Common myeloid progenitor, CD34-positive (primary cell): Measurements from ENCODE around the gene EPB41L2.

Experiments
- CTCF ChIA-PET: fragments of 350-600 bp; sonication (Branson Sonifier 250); formaldehyde crosslinking; loops from one replicate; lab custom pipeline; 2021; ENCODE audit warnings: antibody characterized with exemption; lab: Charles Lee
- POLR2A ChIA-PET: fragments of 350-600 bp; sonication (Branson Sonifier 250); formaldehyde crosslinking; loops from one replicate; lab custom pipeline; 2021; ENCODE audit warnings: antibody characterized with exemption; lab: Charles Lee
- DNase-seq, 3 donors: peaks; one replicate each; pipeline versions ENCODE4 v3.0.0 to v3.0.0-alpha.2; 2013
- H3K27ac ChIP-seq, 2 experiments: 1 replicate in 1 of 2; 2 replicates in 1 of 2; pipeline ENCODE4 v1.7.0; 2013; ENCODE audit warnings: inconsistent platforms in 2 of 2, low read length in 2 of 2, mild to moderate bottlenecking in 2 of 2, low read depth in 1 of 2, moderate library complexity in 1 of 2; ENCODE audit not compliant: severe bottlenecking in 2 of 2, insufficient read depth in 1 of 2, poor library complexity in 1 of 2
- H3K27me3 ChIP-seq, 5 experiments: replicated peaks in 2 of 5; 1 replicate in 3 of 5; 2 replicates in 2 of 5; pipeline versions ENCODE4 v1.6.1 to v1.7.0; 2013; ENCODE audit warnings: low read length in 4 of 5, mild to moderate bottlenecking in 2 of 5, moderate library complexity in 2 of 5, inconsistent platforms in 1 of 5; ENCODE audit not compliant: insufficient read depth in 5 of 5, control insufficient read depth in 4 of 5
- H3K36me3 ChIP-seq, 4 experiments: 1 replicate in 2 of 4; 2 replicates in 2 of 4; pipeline versions ENCODE4 v1.6.1 to v1.7.0; 2013; ENCODE audit warnings: low read length in 3 of 4, control low read depth in 1 of 4, mild to moderate bottlenecking in 1 of 4; ENCODE audit not compliant: control insufficient read depth in 4 of 4, insufficient read depth in 4 of 4
- H3K4me1 ChIP-seq, 4 experiments: 1 replicate in 3 of 4; 2 replicates in 1 of 4; pipeline versions ENCODE4 v1.6.1 to v1.7.1; 2013; ENCODE audit warnings: low read length in 3 of 4, mild to moderate bottlenecking in 3 of 4, control low read depth in 1 of 4, inconsistent platforms in 1 of 4, moderate library complexity in 1 of 4; ENCODE audit not compliant: control insufficient read depth in 4 of 4, insufficient read depth in 4 of 4; ENCODE audit errors: control extremely low read depth in 1 of 4
- H3K4me3 ChIP-seq, 7 experiments: 1 replicate in 4 of 7; 2 replicates in 3 of 7; pipeline versions ENCODE4 v1.5.1 to v1.7.0; 2013; ENCODE audit warnings: mild to moderate bottlenecking in 7 of 7, low read length in 6 of 7, moderate library complexity in 6 of 7, inconsistent platforms in 2 of 7, low read depth in 2 of 7, control low read depth in 1 of 7; ENCODE audit not compliant: insufficient read depth in 4 of 7, control insufficient read depth in 1 of 7; ENCODE audit errors: extremely low read depth in 1 of 7
- H3K9me3 ChIP-seq, 5 experiments: 1 replicate in 4 of 5; 2 replicates in 1 of 5; pipeline versions ENCODE4 v1.6.1 to v1.7.1; 2013; ENCODE audit warnings: low read length in 4 of 5, mild to moderate bottlenecking in 2 of 5, inconsistent platforms in 1 of 5, low read depth in 1 of 5, moderate library complexity in 1 of 5; ENCODE audit not compliant: control insufficient read depth in 4 of 5, insufficient read depth in 2 of 5; ENCODE audit errors: control extremely low read depth in 1 of 5
- WGBS: methylation state at CpG from one replicate; pipeline ENCODE4 v1.1.5; 2013; ENCODE audit not compliant: insufficient coverage; 5-methylcytosine and 5-hydroxymethylcytosine counted together

Gene EPB41L2

GRCh38 chr6:130889423-130889822, 173.6 kb downstream of the EPB41L2 start:
- ChIA-PET POLR2A (no interaction called here), CTCF (interaction anchor here (1.5 kb wide), 1 partner anchor 739 kb away, joined by 3 read pairs; no protein-coding TSS in a partner anchor)
- Histone ChIP-seq H3K27ac (no peak overlapping the region), H3K9me3 (no peaks in the 10 kb centered on the region), H3K27me3 (no peaks in the 10 kb centered on the region), H3K4me1 (no peaks in the 10 kb centered on the region), H3K36me3 (peaks cover 0 to 8% (median 2%) of the 10 kb centered on the region in 4 experiments), H3K4me3 (no peak overlapping the region)
- WGBS = no CpG with 5 or more reads among the region's 2 CpGs
- no peak for DNase-seq

GRCh38 chr6:130888246-130888645, 174.8 kb downstream of the EPB41L2 start:
- no peak for DNase-seq
- CTCF ChIA-PET = interaction anchor here (1.3 to 2.2 kb wide), 3 partner anchors 280 to 740 kb away, joined by 3 to 7 read pairs (median 4); no protein-coding TSS in a partner anchor
- POLR2A ChIA-PET = no interaction called here
- Histone ChIP-seq H3K36me3 (peaks cover 0 to 5% (median 1%) of the 10 kb centered on the region in 4 experiments), H3K4me3 (no peak overlapping the region), H3K4me1 (no peaks in the 10 kb centered on the region), H3K9me3 (no peaks in the 10 kb centered on the region), H3K27me3 (no peaks in the 10 kb centered on the region), H3K27ac (no peak overlapping the region)
- WGBS = no CpG with 5 or more reads among the region's 2 CpGs

- 94% methylated on average over 2 of the region's 2 CpGs for WGBS
- H3K9me3 ChIP-seq = no peaks in the 10 kb centered on the region
- POLR2A ChIA-PET = interaction anchor here (0.7 kb wide), 1 partner anchor 26 kb away, joined by 3 read pairs; no protein-coding TSS in a partner anchor
- peaks cover 0 to 5% (median 1%) of the 10 kb centered on the region in 4 experiments for H3K36me3 ChIP-seq
- no peaks in the 10 kb centered on the region for H3K4me1 ChIP-seq
- DNase-seq = no peak
- no peaks in the 10 kb centered on the region for H3K27me3 ChIP-seq
- CTCF ChIA-PET = interaction anchor here (0.7 to 3.1 kb wide), 9 partner anchors 9 to 742 kb away, joined by 3 to 15 read pairs (median 3); partner anchors contain the start of gene MED23
- no peak overlapping the region for H3K27ac ChIP-seq
- H3K4me3 ChIP-seq = no peak overlapping the region
Measured at GRCh38 chr6:130886966-130887365, 176.1 kb downstream of the EPB41L2 start.

GRCh38 chr6:130885392-130886192, 177.5 kb downstream of the EPB41L2 start:
- peak; percentile 79 to 93 (median 86) for DNase-seq
- no CpG with 5 or more reads among the region's 4 CpGs for WGBS
- H3K9me3 ChIP-seq = no peaks in the 10 kb centered on the region
- peaks cover 0 to 5% (median 0%) of the 10 kb centered on the region in 4 experiments for H3K36me3 ChIP-seq
- H3K27me3 ChIP-seq = no peaks in the 10 kb centered on the region
- no peaks in the 10 kb centered on the region for H3K4me1 ChIP-seq
- no peak overlapping the region for H3K4me3 ChIP-seq
- CTCF ChIA-PET = interaction anchor here (0.7 to 3.3 kb wide), 37 partner anchors 8 to 1173 kb away, joined by 3 to 29 read pairs (median 5); partner anchors contain the start of gene MED23
- POLR2A ChIA-PET = interaction anchor here (0.7 kb wide), 1 partner anchor 231 kb away, joined by 3 read pairs; no protein-coding TSS in a partner anchor
- H3K27ac ChIP-seq = no peak overlapping the region

- no peak overlapping the region for H3K4me3 ChIP-seq
- no peaks in the 10 kb centered on the region for H3K4me1 ChIP-seq
- POLR2A ChIA-PET = no interaction called here
- H3K9me3 ChIP-seq = no peaks in the 10 kb centered on the region
- 100% methylated on average over 1 of the region's 4 CpGs for WGBS
- H3K27ac ChIP-seq = no peak overlapping the region
- no peaks in the 10 kb centered on the region for H3K36me3 ChIP-seq
- CTCF ChIA-PET = interaction anchor here (0.8 to 1.9 kb wide), 7 partner anchors 8 to 652 kb away, joined by 3 to 9 read pairs (median 3); no protein-coding TSS in a partner anchor
- DNase-seq = peak; percentile 3 to 49 (median 35)
- no peaks in the 10 kb centered on the region for H3K27me3 ChIP-seq
Measured at GRCh38 chr6:130882370-130882769, 180.7 kb downstream of the EPB41L2 start.

- POLR2A ChIA-PET = no interaction called here
- WGBS = 94% methylated on average over 4 of the region's 6 CpGs
- CTCF ChIA-PET = no interaction called here
Measured at GRCh38 chr6:130879826-130880225, 183.2 kb downstream of the EPB41L2 start.

GRCh38 chr6:130873746-130874145, 189.3 kb downstream of the EPB41L2 start:
- Histone ChIP-seq H3K4me1 (no peaks in the 10 kb centered on the region), H3K27ac (no peak overlapping the region), H3K9me3 (no peaks in the 10 kb centered on the region), H3K27me3 (no peaks in the 10 kb centered on the region), H3K36me3 (peaks cover 0 to 2% (median 0%) of the 10 kb centered on the region in 4 experiments), H3K4me3 (no peak overlapping the region)
- no peak for DNase-seq
- WGBS = 100% methylated on average over 3 of the region's 5 CpGs
- CTCF ChIA-PET = interaction anchor here (1.1 to 2.7 kb wide), 2 partner anchors 11 to 260 kb away, joined by 3 to 12 read pairs; no protein-coding TSS in a partner anchor
- POLR2A ChIA-PET = no interaction called here

More at GRCh38 chr6:130879826-130880225, 183.2 kb downstream of the EPB41L2 start:
- Histone ChIP-seq H3K27ac (no peak overlapping the region), H3K4me3 (no peak overlapping the region), H3K27me3 (no peaks in the 10 kb centered on the region), H3K4me1 (no peaks in the 10 kb centered on the region), H3K9me3 (no peaks in the 10 kb centered on the region), H3K36me3 (no peaks in the 10 kb centered on the region)
- no peak for DNase-seq
